Midbrain (tissue), 1 donor: ENCODE data around the gene TMED5.
"Not testable (repeated sequence)": the region's sequence is repeated elsewhere in the genome, so short reads cannot be mapped to it uniquely, and the experiment has no call there.

Experiments used
- DNase-seq: peaks from one replicate; lab custom pipeline; 2025; lab: John Stamatoyannopoulos, UW

TMED5 gene

DNA sequence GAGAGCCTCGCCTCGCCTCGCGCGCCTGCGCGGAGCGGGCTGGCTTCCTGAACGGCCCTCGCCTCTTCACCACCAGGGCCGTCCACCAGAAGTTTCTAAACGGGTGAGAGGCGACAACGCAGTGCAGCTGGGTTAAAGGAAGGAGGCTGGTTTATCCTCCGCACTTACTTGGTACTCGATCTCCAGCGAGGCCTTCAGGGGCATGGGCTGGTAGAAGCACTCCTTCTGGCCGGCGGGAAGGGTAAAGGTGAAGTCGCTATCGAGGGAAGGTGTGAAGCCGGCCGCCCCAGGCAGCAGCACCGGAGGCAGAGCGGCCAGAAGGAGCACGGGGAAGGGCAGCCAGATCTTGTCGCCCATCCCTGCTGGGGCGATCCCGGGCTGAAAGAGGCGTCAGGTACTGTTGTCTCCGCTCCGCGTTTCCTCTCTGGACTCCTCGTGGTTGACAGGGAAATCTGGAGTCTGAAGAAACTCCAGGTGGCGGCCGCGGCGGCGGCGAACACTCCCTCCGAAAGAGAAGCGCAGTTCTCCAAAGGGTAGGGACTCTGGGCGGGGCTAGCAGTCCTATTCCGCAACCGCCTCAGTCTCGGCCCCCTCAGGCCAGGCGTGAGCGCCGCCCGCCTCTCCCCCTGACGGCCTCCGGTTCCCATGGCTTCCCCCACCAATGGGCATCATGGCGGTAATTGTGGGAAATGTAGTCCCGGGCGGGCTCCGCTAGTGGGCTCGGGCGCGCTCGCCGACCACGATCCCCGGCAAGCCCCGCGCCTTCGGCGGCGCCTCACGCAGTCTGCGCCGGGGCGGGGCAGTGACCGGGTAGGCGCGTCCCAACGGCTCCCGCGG is at the start of gene TMED5:
TMED5 (minus strand) TSS at position 528 of the 837 bp plus-strand sequence; CDS start at position 357, 171 bp downstream.
- peak; percentile 99 for DNase-seq

DNA sequence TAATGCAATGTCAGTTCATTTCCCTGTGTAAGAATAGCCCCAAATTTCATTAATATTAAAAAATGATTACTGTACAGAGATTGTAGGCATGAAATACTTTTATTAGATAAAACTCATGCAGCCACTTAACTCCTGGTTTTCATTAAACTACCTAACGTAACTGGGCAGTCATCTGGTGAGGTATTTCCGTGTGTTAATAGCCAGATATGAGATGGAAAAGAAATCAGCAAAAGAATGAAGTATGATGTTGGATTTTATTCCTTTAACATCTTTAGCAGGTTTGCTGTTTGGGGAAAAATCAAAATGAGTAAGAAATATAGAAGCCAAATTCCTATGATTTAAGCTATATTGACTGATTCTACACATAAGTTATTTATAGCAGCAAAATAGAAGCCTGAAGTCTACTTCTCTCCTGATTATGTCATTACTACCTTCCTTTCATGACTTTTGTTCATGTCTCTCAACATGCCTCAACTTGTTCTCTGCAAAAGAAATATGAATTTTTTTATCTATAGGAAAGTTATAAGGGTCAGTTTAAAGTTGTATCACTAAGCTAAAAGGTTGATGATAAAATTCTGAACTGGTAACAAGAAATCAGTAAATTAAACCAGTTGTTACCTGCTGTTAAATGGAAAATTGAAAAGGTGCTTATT is 42.9 kb upstream of the TMED5 start:
- DNase-seq = no peak

- no peak for DNase-seq
Observed at GRCh38 chr1:93221913-93222312, 41.7 kb upstream of the TMED5 start.

- not testable (repeated sequence) for DNase-seq
Observed at GRCh38 chr1:93220716-93221115, 40.5 kb upstream of the TMED5 start.

DNA sequence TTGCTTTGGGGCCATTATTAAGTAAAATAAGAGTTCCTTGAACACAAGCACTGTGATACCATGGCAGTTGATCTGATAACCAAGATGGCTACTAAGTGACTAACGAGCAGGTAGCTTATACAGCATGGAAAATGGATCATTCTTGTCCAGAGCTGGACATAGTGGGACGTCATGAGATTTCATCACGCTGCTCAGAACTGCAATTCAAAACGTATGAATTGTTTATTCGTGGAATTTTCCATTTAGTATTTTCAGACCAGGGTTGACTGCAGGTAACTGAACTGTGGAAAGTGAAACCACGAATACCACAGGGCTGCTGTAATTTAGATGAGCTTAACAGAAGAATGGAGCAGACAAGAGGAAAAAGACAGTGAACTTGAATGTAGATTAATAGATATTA is 39.2 kb upstream of the TMED5 start:
- no peak for DNase-seq

- DNase-seq = no peak
Observed at GRCh38 chr1:93215322-93215721, 35.1 kb upstream of the TMED5 start.

DNA sequence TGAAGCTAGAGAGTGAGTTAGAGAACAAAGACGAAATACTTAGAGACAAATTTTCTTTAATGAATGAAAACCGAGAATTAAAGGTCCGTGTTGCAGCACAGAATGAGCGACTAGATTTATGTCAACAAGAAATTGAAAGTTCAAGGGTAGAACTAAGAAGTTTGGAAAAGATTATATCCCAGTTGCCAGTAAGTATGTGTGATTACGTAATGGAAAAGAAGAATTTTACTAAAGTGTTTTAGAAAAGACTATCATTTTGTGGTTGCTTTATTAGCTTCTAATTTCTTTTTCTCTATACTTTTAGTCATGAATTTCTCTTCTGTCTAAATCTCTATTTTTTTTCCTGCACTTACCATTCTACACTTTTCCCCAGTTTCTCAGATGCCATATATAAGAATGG is 27.0 kb upstream of the TMED5 start:
- no peak for DNase-seq

- DNase-seq = no peak
Observed at GRCh38 chr1:93206567-93206954, 26.3 kb upstream of the TMED5 start.

DNA sequence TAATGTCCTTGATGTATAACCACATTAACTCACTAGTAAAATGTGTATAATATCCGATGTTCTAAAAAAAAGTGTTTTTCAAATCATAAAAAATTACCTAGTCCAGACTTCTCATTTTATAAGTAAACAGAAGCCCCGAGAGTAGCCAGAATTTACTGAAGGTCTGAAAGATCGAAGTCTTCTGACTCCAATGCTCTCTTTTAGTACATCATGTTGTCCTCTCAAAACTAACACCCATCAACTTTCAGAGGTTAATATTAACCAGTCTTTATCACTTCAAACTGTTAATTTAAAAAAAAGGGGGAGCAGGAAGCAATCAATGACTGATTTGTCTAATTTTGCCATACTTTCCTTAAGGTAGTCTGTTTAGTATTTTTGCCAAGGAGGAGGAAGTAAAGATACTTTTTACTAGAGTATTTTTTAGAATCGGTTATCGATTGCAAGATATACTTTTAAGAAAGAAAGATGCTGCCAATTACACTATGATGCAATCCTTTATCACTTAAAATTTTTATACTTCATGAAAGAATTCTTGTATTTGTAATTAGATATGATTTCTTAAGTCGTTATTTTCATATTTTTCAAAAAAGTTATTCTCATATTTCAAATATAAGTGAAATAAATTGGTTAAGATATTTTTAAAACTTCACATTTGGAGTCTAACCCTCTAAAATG is 25.8 kb upstream of the TMED5 start:
- no peak for DNase-seq

DNA sequence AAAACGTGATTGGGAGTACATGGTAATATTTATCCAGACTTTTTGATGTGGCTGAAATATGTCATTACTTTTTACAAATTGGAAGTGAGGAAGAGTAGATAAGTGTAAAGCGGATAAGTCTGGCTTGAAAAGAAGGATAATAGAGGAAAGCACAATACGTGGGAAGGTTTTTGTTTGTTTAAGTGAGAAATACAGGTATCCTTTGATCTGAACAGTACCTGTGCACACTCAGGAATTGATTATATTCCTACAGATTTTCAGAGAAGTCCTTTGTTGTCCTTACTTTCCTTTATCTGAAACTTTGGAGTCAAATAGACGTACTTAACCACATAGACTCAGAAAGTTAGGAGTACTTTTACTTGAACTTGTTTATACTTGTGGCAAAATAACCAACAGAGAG is 20.5 kb upstream of the TMED5 start:
- DNase-seq = no peak

DNA sequence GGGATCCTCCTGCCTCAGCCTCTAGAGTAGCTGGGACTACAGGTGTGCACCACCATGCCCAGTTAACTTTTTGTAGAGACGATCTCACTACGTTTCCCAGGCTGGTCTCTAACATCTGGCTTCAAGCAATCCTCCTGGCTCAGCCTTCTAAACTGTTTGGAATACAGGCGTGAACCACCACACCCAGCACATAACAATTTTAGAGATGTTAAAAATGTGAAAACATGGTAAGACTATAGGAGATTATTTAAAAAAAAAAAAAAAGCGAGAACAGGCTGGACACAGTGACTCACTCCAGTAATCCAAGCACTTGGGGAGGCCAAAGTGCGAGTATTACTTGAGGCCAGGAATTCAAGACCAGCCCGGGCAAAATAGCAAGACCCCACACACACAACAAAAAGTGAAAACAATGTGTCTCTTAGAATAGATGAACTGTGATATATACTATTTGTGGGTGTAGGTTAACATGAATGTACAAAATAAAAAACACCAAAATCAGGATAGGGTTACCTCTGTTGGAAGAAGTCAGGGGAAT is 19.9 kb upstream of the TMED5 start:
- DNase-seq = no peak

DNA sequence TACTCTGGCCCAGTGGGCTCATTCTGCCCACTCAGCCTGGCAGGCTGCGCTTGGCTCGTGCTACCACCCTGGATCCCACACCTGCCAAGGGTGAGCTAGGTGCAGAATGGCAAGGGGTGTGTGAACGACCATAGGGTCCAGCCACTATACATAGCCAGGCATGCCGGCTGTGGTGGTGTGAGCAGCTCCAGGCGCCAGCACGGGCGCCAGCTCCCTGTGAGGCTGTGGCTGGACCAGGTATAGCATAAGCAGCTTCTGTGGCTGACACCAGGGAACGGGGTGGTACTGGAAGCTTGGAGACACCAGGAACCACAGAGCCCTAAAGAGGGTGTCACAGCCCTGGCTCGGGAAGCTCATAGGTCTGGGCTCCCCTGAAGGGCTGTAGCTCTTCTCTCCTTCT is 18.9 kb upstream of the TMED5 start:
- DNase-seq = no peak

DNA sequence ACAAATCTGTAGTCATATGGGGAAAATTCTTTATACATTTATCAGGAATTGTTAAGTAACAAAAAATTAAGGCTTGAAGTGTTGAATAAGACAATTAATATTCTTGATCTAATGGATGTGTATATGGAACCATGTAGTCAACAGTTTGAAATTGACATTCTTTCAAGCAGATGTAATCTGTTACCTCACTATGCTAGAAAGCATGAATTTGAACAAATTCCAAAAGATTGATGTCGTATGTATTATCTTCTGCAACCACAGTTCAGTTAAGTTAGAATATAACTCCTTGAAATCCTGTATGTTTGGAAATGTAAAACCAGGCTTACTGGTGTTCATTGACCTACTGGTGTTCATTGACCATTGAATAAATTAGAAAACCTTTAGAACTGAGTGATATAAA is 16.4 kb upstream of the TMED5 start:
- no peak for DNase-seq

GRCh38 chr1:93194231-93194990 is 14.2 kb upstream of the TMED5 start:
- DNase-seq = no peak

DNA sequence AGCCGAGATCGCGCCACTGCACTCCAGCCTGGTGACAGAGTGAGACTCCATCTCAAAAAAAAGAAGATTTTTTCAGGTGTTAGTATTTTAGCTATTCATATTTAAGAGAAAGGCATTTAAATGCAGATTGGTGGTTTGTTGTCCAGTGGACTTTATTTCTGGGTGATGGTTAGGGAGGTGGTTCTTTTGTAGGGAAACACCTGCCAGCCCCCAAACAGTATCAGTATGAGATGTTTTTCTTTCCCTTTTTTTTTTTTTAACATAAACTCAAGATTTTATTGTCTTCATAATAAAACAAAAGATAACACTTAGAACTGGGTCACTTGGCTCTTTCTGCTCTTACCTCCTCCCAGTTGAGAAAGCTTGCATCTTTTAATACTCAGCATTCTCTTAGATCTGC is 10.2 kb upstream of the TMED5 start:
- DNase-seq = no peak

GRCh38 chr1:93186667-93187066 is 6.5 kb upstream of the TMED5 start:
- no peak for DNase-seq

DNA sequence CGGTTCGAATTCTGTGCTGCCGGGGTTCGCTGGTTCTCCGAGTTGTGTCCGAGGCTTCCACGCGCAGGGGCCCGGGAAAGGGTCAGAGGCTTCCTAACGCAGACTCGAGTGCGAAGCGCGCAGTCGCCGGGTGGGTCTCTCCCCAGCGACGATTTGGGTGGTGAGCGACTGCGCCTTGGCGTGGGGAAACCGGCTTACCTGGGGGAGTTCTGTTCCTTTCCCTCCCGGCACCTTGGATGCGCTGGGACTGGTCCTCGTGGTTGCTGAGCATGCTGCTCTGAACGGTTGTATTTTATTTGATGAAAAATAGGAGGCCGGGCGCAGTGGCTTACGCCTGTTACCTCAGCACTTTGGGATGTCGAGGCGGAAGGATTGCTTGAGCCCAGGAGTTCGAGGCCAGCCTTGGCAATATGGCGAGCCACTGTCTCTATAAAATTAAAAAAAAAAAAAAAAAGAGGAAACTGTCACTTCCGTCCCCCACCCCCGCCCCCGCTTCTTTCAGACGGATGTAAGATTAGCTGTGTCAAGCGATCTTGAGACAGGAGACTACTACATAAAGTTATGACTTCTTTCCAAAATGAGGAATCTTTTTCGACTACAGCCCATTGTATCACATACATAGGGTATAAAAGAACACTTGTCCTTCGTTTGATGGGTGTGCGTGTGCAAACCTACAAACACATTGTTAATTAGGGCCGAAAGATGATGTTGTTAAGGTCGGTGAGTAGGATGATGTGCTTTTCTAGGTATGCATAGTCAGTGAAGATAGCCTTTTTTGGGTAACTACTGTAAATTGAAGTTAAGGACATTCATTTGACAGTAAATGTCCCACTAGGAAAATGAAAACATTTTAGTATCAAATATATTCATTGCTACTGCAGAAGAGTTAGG is 755 bp upstream of the TMED5 start, which contains the start of gene CCDC18:
CCDC18 (plus strand) TSS at position 2 of the 891 bp plus-strand sequence. CDS start 2,638 bp downstream, outside the sequence.
- no peak for DNase-seq

- DNase-seq = no peak
Observed at GRCh38 chr1:93178418-93178817, 1.8 kb downstream of the TMED5 start.

DNA sequence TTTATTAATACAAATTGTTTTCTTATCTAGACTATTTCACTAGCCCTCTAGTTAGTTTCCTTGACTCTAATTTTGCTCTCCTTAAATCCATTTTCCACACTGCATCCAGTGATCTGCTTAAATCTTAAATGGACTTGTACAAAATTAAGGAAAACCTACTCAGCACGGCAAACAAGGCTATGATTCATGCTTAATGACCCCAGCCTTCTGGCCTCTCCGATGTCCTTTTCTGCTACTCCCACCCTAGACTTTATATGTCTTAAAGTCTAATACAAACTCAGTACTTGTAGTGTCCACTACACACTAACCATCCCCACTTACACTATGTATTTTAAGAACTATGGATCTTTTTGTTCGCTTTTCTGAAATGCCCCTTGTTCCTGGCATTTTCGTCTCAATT is 2.2 kb downstream of the TMED5 start:
- DNase-seq = no peak

DNA sequence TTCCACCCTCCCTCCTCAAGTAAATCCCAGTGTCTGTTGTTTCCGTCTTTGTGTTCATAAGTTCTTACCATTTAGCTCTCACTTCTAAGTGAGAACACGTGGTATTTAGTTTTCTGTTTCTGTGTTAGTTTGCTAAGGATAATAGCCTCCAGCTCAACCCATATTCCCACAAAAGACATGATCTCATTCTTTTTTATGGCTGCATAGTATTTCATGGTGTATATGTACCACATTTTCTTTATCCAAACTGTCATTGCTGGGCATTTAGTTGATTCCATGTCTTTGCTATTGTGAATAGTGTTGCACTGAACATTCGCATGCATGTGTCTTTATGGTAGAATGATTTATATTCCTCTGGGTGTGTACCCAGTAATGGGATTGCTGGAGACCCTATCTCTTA is 5.6 kb downstream of the TMED5 start:
- not testable (repeated sequence) for DNase-seq

- DNase-seq = no peak
Observed at GRCh38 chr1:93172778-93173177, 7.4 kb downstream of the TMED5 start.
